Central memory CD4-positive, alpha-beta T cell (primary cell): ENCODE measurements around the gene MPRIP.

Experiments
- DNase-seq: peaks from one replicate; pipeline ENCODE4 v3.0.0; 2022

The MPRIP gene

DNA sequence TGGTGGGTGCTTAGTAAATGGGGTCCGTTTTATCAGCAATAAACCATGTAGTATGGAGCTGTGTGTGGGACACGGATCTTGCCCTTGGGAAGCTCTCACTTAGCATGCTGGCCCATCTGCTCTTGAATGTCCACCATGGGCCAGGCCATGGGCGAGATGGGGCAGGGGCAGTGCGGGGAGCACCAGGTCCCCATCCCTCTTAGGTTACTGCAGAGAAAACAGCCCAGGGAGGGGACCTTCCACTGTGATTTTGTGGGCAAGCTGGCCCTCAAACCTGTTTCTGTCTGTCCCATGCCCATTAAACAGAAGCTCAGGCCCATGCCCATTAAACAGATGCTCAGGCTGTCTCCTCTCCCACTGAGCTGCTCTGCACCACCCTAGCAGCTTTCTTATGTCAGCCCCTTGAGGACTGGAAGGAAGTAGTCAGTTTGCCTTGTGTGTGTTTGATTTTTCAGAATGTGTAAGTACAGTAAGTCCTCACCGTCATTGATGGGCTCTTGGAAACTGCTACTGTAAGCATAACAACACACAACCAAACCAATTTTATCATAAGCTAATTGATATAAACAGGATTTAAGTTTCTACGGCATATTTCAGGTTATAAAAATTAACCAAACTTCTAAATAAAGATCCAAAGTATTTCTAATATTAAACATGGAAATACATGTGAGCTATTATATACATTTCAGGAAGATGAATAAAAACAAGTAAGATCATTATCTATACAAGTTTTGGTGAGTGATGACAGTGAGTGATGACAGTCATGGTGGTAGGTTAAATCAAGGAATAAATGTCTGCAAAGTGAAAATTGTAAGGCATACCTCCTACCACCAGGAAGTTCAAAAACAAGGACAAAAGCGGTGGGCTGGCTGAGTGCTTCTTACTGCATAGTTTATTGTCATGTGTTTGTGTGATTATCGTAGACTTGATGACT is 11.5 kb downstream of the MPRIP start:
- no peak for DNase-seq

DNA sequence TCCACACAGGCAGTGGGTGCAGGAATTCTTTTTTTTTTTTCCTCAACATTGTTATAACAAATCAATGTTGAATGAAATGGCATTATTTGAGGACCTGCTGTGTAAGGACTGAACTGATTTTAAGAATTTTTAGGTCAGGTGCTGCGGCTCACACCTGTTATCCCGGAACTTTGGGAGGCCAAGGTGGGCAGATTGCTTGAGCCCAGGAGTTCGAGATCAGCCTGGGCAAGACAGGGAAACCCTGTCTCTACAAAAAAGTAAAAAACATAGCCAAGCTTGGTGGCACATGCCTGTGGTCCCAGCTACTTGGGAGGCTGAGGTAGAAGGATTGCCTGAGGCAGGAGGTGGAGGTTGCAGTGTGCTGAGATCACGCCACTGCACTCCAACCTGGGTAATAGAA is 12.4 kb downstream of the MPRIP start:
- DNase-seq: no peak

DNA sequence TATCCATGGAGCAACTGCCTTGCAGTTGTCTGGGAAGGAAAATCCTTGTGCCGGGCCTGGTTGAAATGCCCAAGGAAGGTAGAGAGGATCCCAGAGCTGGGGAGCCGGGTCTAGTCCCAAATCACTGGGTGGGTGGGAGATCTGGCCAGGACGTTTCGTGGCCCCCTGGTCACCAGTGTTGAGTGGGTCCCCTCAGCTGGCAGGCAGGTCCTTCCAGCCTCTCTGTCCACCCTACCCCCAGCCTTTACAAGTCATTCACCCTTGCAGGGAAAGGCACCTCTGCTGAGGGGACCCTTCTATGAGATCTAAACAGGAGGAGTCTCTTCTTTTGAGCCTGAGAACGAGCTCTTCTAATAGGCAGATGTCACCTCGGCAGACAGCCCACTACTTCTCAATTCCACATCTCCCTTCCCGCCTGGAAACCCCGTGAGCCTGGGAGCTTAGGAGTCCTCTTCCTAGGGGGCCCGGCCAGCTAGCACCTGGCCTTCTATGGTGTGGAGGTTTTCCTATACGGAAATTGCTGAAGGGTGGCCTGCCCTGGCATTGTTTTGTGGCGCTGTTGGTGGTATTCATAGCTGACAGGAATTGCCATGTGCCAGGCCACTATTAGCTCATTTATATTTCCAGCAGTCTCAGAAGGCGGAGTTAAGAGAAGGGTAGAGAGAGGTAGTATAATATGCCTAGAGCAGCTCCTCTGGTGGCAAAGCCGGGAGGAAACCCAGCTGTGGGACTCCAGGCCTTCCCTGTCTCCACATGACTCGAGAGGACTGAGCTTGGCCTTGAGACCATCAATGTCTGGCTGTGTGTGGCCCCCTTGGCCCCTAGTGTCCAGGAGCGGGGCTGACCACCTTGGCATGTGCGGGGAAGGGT is 13.3 kb downstream of the MPRIP start:
- DNase-seq: no peak

DNA sequence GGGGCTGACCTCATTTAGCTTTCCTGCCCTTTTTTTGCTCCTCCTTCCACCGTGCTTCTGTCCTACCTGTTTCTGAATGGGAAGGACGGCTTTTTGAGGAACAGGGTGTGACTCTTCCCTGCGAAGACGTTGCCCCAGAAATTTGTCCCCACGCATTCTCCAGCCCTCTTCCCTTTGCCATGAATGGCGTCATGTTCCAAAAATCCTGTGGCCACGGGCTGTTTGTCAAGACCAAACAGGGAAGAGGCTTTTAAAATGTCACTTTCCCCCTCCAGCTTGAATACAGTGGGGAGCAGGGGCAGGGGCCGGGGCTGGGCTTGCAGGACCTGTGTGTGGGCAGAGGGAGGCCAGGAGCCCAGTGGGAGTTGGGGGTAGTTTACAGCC is 13.9 kb downstream of the MPRIP start:
- DNase-seq: no peak

DNA sequence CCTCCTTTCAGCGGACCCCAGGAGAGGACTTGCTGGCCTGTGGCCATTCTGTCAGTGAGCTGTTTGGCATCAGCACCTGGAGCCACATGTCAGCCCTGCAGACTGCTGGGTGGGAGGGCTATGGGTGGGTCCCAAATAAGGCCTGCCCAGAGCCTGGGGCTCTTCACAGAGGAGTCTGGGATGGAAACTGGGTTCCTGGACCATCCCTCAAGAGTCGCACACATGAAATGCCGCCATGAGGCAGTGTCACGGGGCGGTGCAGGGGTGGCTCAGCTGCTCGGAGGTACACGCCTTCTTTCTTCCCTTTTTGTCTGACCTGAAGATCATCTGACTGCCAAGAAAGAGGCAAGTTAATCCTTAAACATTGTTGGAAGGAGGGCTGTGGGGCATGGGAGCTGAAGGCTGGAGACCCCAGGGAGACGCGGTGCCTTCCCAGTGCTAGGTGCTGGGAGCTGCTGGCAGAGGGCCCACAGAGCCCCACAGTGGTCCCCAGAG is 14.8 kb downstream of the MPRIP start:
- no peak for DNase-seq

DNA sequence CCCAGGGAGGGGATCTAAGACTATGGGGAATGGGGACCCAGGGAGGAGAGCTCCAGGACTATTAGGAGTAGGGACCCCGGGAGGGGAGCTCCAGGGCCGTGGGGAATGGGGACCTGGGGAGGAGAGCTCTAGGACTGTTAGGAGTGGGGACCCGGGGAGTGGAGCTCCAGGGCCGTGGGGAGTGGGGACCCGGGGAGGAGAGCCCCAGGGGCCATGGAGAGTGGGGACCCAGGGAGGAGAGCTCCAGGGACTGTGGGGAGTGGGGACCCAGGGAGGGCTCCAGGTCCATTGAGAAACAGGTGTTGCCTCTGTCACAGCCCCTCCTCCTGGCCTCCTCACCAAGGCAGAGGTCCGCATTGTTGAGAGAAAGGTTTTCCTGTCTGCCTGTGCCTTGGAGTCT is 16.0 kb downstream of the MPRIP start:
- no peak for DNase-seq

DNA sequence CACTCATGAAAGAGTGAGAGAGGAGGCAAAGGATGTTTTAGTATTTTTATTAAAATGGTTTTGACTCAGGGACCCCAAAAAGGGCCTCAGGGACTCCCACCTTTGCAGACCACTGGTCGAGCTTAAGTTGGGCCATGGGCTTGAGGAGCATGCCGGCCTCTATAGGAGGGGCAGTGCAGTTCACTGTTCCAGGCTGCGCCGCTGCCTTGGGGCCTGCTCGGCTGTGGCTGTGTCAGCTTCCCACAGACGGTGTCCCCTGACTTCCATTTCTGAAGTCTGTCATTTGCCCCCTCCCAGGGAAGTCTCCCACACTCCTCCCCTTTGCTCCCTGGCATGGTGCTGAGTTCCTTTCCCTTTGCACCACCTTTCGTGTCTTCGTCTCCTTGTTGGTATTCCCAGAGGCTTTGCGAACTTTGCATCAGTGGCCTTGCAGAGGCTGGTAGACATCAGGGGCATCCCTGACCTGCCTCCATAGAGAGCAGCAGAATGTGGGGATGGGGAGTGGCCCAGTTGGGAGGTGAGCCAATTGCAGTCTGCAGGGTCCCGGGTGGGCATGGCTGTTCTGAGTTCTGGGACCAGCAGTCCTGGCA is 17.1 kb downstream of the MPRIP start:
- no peak for DNase-seq

DNA sequence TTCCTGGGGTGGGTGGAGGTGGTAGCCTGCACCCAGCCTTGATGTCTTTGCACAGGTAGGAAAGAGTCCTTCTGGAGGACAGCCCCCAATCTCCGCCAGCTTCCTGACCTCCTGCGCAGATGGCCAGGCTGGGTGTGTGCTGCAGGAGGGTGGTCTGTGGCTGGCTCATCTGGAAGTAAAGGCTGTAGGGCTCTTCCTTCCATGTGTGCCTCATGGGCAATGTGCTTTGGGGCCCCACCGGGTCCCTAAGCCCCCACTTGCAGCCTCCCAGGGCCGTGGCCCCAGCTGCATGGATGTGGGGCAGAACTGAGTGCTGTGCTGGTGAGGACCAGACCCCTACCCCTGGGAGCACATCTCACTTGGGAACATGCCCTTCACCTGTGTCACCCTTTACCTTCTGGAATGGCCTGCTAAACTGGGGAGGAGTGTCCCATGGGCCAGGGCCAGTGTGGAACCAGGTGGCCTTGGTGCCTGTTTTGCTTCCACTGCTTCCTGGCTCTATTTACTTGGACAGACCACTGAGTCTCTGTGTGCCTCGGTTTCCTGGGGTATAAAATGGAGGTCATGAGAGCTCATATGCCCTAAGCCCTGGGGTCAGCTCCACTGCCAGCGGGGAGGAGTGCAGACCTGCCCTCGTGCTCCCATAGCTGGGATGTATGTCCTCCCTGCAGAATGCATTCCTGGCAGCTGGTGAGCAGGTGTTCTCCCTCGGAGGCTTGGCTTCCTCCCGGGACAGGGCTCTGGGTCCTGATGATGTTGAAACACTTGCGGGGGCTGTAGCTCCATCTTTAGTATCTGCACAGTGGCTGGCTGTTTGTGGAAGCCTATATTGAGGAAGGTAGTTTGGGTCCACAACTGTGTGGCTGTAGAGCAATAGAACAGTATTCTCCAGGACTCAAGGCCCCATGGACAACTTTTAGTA is 18.0 kb downstream of the MPRIP start:
- DNase-seq: no peak

DNA sequence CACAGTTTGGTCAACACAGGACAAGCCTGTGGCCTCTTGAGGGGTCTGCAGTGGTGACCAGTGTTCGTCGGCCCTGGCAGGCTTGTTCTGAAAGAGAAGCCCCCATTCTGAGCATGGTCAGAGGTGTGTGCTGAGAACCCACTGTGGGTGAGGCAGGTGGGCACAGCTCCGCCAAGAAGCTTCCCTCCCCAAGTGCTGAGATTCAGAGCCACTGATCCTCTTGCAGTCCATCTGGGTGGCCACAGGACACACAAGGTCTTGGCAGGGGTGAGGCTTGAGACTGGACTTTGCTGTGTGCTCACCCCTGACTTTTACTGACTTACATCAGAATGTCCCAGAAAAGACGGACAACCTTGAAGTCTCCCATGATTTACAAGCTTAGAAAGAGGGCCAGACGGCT is 18.7 kb downstream of the MPRIP start:
- no peak for DNase-seq

DNA sequence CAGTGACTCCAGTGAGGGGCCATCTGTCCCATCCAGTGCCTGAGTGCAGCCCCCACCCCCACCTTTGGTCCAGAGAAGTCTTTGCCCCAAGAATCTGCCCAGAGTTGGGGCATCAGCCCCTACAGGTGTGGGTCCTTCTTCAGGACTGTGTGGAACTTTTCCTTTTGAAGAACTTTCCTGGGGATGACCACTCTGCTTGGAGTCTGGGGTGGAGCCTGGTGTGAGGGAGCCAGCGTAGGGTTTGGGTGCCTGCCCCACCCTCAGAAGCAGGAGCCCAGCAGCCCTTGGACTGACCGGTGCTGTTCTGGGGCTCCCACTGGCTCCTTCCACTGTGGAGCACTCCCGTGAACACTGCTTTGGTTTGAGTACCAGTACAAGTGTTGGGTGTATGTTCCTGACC is 19.3 kb downstream of the MPRIP start:
- no peak for DNase-seq

DNA sequence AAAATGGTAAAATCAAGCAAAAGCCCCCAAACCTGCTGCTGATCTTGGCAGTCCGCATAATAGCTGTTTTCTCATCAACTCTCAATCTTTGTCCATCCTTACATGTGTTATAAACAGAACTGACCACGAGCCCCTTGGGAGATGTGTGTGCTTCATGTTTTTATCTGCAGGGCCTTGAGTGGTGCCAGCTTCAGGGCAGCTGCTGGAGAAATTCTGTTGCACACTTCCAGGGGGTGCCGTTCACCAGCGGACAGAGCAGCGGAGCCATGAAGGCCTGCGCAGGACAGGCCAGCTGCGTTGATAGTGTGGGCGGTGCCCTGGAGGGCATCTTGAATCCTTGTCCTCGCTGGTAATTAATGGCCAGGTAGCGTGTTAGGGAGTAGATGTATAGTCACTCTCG is 20.1 kb downstream of the MPRIP start:
- no peak for DNase-seq

DNA sequence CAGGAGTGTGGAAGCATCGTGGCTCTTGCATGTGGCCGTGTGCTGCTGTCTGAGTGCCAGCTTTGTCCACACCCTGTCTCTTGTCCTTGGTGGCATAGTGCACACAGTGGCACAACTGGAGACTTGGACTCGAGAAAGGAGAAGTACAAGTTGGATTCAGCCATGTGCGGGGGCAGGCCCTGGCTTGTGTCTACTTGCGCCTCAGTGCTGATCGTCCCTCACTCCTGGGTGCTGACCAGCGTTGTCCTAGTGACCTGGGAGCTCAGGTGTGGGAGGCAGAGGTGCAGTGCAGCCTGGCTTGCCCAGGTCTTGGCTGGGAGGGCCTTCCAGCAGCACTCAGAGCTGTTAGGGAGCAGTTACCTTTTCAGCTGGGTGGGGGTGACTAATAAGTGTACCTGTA is 20.6 kb downstream of the MPRIP start:
- no peak for DNase-seq

DNA sequence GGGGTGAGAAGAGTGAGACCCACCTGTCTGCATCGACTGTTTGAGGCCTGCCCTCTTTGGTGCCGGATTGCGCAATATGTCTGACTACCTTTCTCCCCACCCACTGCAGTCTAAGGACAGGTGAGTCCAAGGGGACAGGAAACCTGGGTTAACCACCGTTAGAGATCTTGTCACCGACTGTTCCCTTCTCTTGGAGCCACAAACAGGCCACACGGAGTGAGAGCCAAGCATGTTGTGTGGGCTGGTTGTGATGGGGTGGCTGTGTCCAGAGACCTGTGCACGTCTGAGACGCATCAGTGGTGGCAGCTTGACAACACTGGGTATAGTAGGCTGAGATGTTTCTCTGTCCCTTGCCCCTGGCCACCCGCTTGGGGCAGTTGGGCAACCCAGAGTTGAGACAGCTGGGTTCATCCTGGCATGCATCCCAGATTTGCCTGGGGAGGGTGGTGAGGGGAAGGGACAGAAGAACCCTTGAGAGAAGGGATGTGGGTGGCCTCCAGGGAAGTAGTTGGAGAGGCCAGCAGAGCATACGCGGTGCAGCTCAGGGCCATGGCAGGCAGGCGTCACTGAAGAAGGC is 21.4 kb downstream of the MPRIP start:
- DNase-seq: no peak

DNA sequence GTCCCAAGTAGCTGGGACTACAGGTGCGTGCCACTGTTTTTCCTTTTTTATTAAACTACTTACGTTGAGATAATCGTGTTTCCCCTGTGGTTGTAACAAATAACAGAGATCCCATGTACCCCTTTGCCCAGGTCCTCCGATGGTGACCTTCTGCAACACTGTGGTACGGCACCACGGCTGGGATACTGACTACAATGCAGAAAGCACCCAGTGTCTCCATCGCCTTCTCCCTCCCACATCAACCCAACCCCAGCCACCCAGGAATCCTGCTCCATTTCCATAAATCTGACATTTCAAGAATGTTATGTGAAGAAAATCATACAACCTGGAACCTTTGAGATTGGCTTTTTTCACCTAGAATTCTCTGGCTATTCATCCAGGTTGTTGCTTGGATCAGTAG is 22.1 kb downstream of the MPRIP start:
- DNase-seq: no peak

DNA sequence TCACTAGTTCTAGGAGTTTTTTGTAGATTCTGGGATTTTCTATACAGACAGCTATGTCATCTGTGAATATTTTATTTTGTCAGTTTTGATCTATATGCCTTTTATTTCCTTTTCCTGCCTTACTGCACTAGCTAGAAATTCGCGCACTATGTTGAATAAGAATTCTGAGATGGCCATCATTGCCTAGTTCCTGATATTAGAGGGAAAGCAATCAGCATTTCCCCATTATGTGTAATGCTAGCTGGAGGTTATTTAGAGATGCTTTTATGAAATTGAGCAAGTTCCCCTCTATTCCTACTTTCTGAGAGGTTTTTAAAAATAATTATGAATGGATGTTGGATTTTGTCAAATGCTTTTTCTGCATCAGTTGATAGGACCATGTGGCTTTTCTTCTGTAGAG is 23.8 kb downstream of the MPRIP start:
- DNase-seq: no peak

DNA sequence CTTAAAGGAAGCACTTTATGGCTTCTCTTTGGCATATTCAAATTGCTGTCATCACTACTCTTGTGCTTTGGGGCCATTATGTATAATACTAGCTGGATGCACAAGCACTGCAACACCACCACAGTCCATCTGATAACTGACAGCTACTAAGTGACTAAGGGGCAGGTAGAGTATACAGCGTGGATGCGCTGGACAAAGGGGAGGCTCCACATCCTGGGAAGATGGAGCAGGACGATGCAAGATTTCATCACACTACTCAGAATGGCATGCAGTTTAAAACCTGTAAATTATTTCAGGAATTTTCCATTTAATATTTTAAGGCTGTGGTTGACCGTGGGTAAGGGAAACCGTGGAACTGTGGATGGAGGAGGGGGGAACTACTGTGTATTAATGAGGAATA is 25.0 kb downstream of the MPRIP start:
- no peak for DNase-seq

DNA sequence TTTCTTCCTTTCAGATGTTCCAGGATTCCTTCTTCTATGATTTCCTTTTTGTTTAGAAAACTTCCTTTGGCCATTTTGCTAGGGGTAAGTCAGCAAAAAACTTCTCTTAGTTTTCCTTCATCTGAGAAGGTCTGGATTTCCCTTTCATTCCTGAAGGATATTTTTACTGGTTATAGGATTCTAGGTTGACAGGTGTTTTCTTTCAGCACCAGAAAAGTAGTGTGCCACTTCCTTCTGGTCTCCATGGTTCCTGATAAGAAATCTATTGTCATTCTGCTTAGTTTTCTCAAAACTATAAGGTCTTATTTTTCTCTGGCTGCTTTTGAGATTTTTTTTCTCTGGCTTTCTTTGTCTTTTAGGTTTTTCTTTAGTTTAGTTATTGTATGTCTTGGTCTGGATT is 27.6 kb downstream of the MPRIP start:
- no peak for DNase-seq

DNA sequence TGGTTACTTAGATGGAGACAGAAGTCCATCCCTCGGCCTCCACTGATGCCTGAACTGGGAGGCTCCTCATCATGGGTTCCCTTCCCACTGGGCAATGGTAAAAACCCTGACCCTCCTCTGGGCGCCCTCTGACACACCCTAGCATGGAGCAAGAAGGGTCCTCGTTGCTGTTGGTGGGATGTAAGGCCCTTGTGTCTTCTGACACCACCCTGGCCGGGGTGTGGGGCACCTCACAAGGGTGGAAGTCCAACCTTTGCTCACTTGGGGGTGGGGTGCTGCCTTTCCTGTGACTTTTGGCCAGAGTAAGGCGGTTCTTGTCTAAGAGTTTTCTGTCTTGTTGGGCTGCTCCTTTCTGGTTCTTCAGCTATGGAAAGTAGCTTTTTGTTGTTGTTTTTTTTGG is 28.7 kb downstream of the MPRIP start:
- no peak for DNase-seq

DNA sequence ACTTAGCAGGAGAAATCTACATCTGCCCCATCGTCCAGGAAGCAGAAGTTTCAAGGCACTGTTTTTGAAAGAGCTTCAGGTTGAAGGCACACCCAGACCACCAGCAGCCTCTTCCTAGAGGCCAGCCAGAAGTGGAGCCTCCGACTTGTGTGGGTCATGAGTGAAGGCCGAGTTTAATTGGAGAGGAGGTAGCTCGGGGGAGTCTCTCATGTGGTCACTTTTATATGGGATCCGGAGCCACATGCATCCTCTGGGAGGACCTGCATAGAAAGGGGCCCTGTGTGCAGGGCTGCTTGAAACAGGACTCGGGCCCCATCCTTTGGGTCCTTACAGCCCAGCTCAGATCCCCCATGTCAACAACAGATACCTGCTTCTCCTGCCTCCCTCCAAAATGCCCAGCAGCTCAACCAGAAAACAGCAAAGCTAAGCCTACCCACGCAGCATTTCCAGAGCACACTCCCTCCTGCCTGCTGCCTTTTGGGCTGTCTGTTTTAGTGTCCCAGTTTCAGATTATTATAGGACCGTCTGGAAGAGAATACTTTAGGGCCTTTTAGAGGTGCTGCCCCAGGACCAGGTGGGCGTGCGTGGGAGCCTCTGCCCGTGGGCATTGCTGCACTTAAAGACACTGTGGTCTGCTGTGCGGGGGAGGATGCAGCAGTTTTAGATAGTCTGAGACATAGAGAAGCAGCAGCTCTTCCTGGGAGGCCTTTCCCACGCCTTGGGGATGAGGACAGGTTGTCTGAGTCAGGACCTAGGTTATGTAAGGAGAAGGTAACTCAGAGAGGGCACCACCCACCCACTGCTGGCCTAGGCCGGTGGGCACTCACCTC is 29.5 kb downstream of the MPRIP start:
- DNase-seq: no peak

DNA sequence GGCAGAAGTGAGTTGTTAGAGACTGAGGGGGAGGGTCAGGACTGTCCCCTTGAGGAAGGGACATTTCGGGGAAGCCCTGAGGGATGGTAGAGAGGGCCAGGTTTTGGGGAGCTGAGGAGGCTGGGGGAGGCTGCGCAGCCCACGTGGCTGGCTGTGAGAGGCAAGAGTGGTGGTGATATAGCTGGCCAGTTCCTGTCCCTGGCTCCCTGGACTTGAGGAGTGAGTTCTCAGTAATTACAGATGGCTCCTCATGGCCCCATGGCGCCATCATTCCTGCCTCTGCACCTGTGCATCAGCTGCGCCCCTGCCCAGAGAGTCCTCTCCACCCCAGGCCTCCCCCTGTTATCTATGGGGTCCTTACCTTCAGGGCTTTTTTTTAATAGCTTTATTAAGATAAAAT is 30.3 kb downstream of the MPRIP start:
- DNase-seq: no peak

DNA sequence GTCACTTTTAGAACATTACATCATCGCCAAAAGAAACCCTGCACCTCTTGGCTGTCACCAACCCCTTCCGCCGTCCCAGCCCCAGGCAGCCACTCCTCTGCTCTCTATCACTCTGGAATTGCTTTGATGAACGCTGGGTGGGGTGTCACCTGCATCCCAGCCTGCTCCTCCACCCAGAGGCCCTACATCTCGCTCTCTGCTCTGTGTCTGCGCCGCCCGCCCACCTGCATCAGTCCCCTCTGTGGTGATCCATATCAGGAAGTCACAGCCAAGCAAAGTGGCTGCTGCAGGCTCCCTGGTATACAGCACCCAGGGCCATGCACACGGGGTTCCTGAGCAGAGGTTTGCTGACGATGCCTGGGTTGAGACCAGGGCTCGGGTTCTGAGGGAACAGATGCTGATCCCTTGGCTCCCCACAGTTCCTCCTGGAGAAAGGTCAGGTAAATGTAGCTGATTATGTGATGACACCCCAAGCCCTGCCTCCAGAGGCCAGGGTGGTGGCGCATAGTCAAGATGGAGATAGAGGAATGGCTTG is 30.8 kb downstream of the MPRIP start:
- no peak for DNase-seq
